GM21528 (cell line): ENCODE measurements around the gene KSR1.

Source experiments
- ATAC-seq: cut with Tn5 transposase; IDR thresholded peaks from one replicate; pipeline ENCODE4 v1.9.1; 2021; ENCODE audit warnings: mild to moderate bottlenecking, moderate library complexity; ENCODE audit not compliant: unreplicated experiment, low FRiP score

The KSR1 gene

GRCh38 chr17:27512031-27512430 lies 55.8 kb downstream of the KSR1 start:
- ATAC-seq: no peak

- ATAC-seq: no peak
Measured at GRCh38 chr17:27512511-27513346, 56.5 kb downstream of the KSR1 start.

GRCh38 chr17:27513849-27514248 lies 57.6 kb downstream of the KSR1 start:
- no peak for ATAC-seq

- no peak for ATAC-seq
Measured at GRCh38 chr17:27514595-27515413, 58.6 kb downstream of the KSR1 start.

- no peak for ATAC-seq
Measured at GRCh38 chr17:27518048-27518447, 61.8 kb downstream of the KSR1 start.

GRCh38 chr17:27518545-27519521 lies 62.6 kb downstream of the KSR1 start:
- no peak for ATAC-seq

- no peak for ATAC-seq
Measured at GRCh38 chr17:27519550-27519949, 63.3 kb downstream of the KSR1 start.

GRCh38 chr17:27520491-27521185 lies 64.4 kb downstream of the KSR1 start:
- no peak for ATAC-seq

- no peak for ATAC-seq
Measured at GRCh38 chr17:27521281-27522027, 65.2 kb downstream of the KSR1 start.

GRCh38 chr17:27522028-27522635 lies 65.9 kb downstream of the KSR1 start:
- ATAC-seq: no peak

- no peak for ATAC-seq
Measured at GRCh38 chr17:27523712-27524111, 67.5 kb downstream of the KSR1 start.

GRCh38 chr17:27524594-27524993 lies 68.3 kb downstream of the KSR1 start:
- ATAC-seq: no peak

- ATAC-seq: no peak
Measured at GRCh38 chr17:27525316-27525715, 69.1 kb downstream of the KSR1 start.

- no peak for ATAC-seq
Measured at GRCh38 chr17:27525836-27526603, 69.8 kb downstream of the KSR1 start.

GRCh38 chr17:27526604-27527002 lies 70.4 kb downstream of the KSR1 start:
- ATAC-seq: peak; percentile 66

GRCh38 chr17:27529230-27529796 lies 73.1 kb downstream of the KSR1 start:
- no peak for ATAC-seq

GRCh38 chr17:27530764-27531391 lies 74.6 kb downstream of the KSR1 start:
- no peak for ATAC-seq
